HT-29 (cell line): ENCODE results near the gene GBA3. TPM values are rescaled to one million over a fixed set of nuclear protein-coding genes. Genes with fewer than 3 reads are reported as not detected.

Source experiments
- DNase-seq: peaks from one replicate; pipeline ENCODE4 v3.0.0-alpha.2; 2015; ENCODE audit warnings: low spot score
- total RNA-seq: library from RNA; depleted of rRNA; stranded (reverse); fragments of >200 nt; shearing (Covaris generic); gene quantifications from 2 replicates; pipeline ENCODE4 v1.2.3, GENCODE V29; 2014; rRNA removed

Gene GBA3
- total RNA-seq = not detected in 2 replicates

- no peak for DNase-seq
Observed at GRCh38 chr4:22692736-22693135, at the start of gene GBA3. Gene GBA3, plus strand, starts transcription at chr4:22692937.

GRCh38 chr4:22643952-22644351 is 48.8 kb upstream of the GBA3 start:
- no peak for DNase-seq

GRCh38 chr4:22645481-22646182 is 47.1 kb upstream of the GBA3 start:
- DNase-seq = no peak

- no peak for DNase-seq
Observed at GRCh38 chr4:22648996-22649395, 43.7 kb upstream of the GBA3 start.

- DNase-seq = no peak
Observed at GRCh38 chr4:22650771-22651170, 42.0 kb upstream of the GBA3 start.

GRCh38 chr4:22653752-22654151 is 39.0 kb upstream of the GBA3 start:
- DNase-seq = no peak

- no peak for DNase-seq
Observed at GRCh38 chr4:22661443-22661842, 31.3 kb upstream of the GBA3 start.

- DNase-seq = no peak
Observed at GRCh38 chr4:22667332-22667940, 25.3 kb upstream of the GBA3 start.

- DNase-seq = no peak
Observed at GRCh38 chr4:22668301-22668700, 24.4 kb upstream of the GBA3 start.

GRCh38 chr4:22668702-22669101 is 24.0 kb upstream of the GBA3 start:
- no peak for DNase-seq

- DNase-seq = no peak
Observed at GRCh38 chr4:22670956-22671355, 21.8 kb upstream of the GBA3 start.

GRCh38 chr4:22672519-22672918 is 20.2 kb upstream of the GBA3 start:
- DNase-seq = no peak

- DNase-seq = no peak
Observed at GRCh38 chr4:22672944-22673343, 19.8 kb upstream of the GBA3 start.

GRCh38 chr4:22674700-22675099 is 18.0 kb upstream of the GBA3 start:
- DNase-seq = no peak

- no peak for DNase-seq
Observed at GRCh38 chr4:22676063-22676462, 16.7 kb upstream of the GBA3 start.

GRCh38 chr4:22677780-22678179 is 15.0 kb upstream of the GBA3 start:
- DNase-seq = no peak

- DNase-seq = no peak
Observed at GRCh38 chr4:22678940-22679854, 13.5 kb upstream of the GBA3 start.

GRCh38 chr4:22680065-22680642 is 12.6 kb upstream of the GBA3 start:
- no peak for DNase-seq

GRCh38 chr4:22683726-22684125 is 9.0 kb upstream of the GBA3 start:
- DNase-seq = no peak

GRCh38 chr4:22686141-22686540 is 6.6 kb upstream of the GBA3 start:
- DNase-seq = no peak

GRCh38 chr4:22688236-22688635 is 4.5 kb upstream of the GBA3 start:
- no peak for DNase-seq

GRCh38 chr4:22689428-22689827 is 3.3 kb upstream of the GBA3 start:
- no peak for DNase-seq
